Body of pancreas (tissue), 4 donors: ENCODE results near the gene ATP2C1. TPM values are rescaled to one million over a fixed set of nuclear protein-coding genes. Genes with fewer than 3 reads are reported as not detected.

Experiments used
- ATAC-seq: fragments of 150-250 bp; one replicate; pipeline ENCODE4 v1.9.1; 2016
- DNase-seq, 4 donors: peaks; one replicate each; pipeline ENCODE4 v3.0.0-alpha.2; 2019
- H3K27ac ChIP-seq, 4 donors: fragments of 200-600 bp; sonication (generic); 1 replicate in 3 of 4; 2 replicates in 1 of 4; pipeline versions ENCODE4 v1.5.1 to v1.6.1; 2016 to 2019; ENCODE audit warnings: mild to moderate bottlenecking in 1 of 4, mixed read lengths in 1 of 4, moderate library complexity in 1 of 4
- H3K27me3 ChIP-seq, 2 donors: fragments of 200-600 bp; sonication (generic); one replicate each; pipeline ENCODE4 v1.6.0; 2016; ENCODE audit warnings: mild to moderate bottlenecking in 1 of 2
- H3K36me3 ChIP-seq, 2 donors: fragments of 200-600 bp; sonication (generic); replicated peaks in 1 of 2; 2 replicates each; pipeline ENCODE4 v1.5.1; 2016; ENCODE audit warnings: low read depth in 2 of 2; ENCODE audit not compliant: insufficient read depth in 1 of 2
- H3K4me1 ChIP-seq: fragments of 200-600 bp; sonication (generic); one replicate; pipeline ENCODE4 v1.6.0; 2016
- H3K4me3 ChIP-seq, 2 donors: fragments of 200-600 bp; sonication (generic); 1 replicate in 1 of 2; 2 replicates in 1 of 2; pipeline ENCODE4 v1.5.1; 2016 to 2019
- H3K9me3 ChIP-seq, 3 donors: fragments of 200-600 bp; sonication (generic); 1 replicate in 2 of 3; 2 replicates in 1 of 3; pipeline ENCODE4 v1.5.1; 2016
- CTCF ChIP-seq, 7 experiments: fragments of 450-650 bp in 4 of 7; fragments of 200-600 bp in 3 of 7; sonication (generic) in 3 of 7; IDR thresholded peaks; one replicate each; pipeline ENCODE4 v1.5.1; 2016 to 2019; ENCODE audit warnings: antibody characterized with exemption in 7 of 7
- POLR2A ChIP-seq, 3 donors: fragments of 450-650 bp; IDR thresholded peaks; one replicate each; pipeline ENCODE4 v1.6.1; 2016; ENCODE audit warnings: antibody characterized with exemption in 3 of 3, mild to moderate bottlenecking in 2 of 3
- WGBS, 2 donors: methylation state at CpG; one replicate each; pipeline ENCODE4 v1.1.5; 2017; 5-methylcytosine and 5-hydroxymethylcytosine counted together
- intact Hi-C: fragments of 100-400 bp; cut with DNase I; formaldehyde crosslinking; loops from one replicate; pipeline ENCODE4 v1.15.1; 2023
- total RNA-seq, 2 donors: library from RNA; depleted of rRNA; stranded (reverse); fragments of >200 nt; gene quantifications; one replicate each; pipeline ENCODE4 v1.1.0, GENCODE V29; 2016

ATP2C1 gene
- total RNA-seq, 2 donors from 2014 or later: 36.3 to 47.5 TPM

GRCh38 chr3:130956281-130956680 lies 62.4 kb downstream of the ATP2C1 start:
- Histone ChIP-seq H3K4me1 (no peaks in the 10 kb centered on the region), H3K9me3 (no peaks in the 10 kb centered on the region), H3K36me3 (peaks cover 0 to 9% of the 10 kb centered on the region in 2 donors), H3K4me3 (no peak overlapping the region), H3K27ac (no peak overlapping the region), H3K27me3 (no peaks in the 10 kb centered on the region)
- intact Hi-C loops: no loop called here
- ATAC-seq: no peak
- DNase-seq: no peak
- 86 to 87% methylated on average over 1 of the region's 1 CpG for WGBS, 2 donors
- TF ChIP-seq CTCF (IDR thresholded peaks at IDR 0.05) (no peak), POLR2A (IDR thresholded peaks at IDR 0.05) (no peak)

- no peak for TF ChIP-seq CTCF (IDR thresholded peaks at IDR 0.05)
- no peak for TF ChIP-seq POLR2A (IDR thresholded peaks at IDR 0.05)
- no peaks in the 10 kb centered on the region for H3K4me1 ChIP-seq
- peaks cover 0 to 9% of the 10 kb centered on the region in 2 donors for H3K36me3 ChIP-seq
- no peak for ATAC-seq
- no peak for DNase-seq
- 76 to 81% methylated on average over 3 of the region's 3 CpGs for WGBS, 2 donors
- H3K4me3 ChIP-seq: no peak overlapping the region
- no peaks in the 10 kb centered on the region for H3K9me3 ChIP-seq
- no peak overlapping the region for H3K27ac ChIP-seq
- no peaks in the 10 kb centered on the region for H3K27me3 ChIP-seq
- intact Hi-C loops: no loop called here
Measured at GRCh38 chr3:130956721-130957120, 62.8 kb downstream of the ATP2C1 start.

GRCh38 chr3:130960139-130960795 lies 66.4 kb downstream of the ATP2C1 start:
- Histone ChIP-seq H3K27ac (no peak overlapping the region), H3K4me3 (no peak overlapping the region), H3K4me1 (no peaks in the 10 kb centered on the region), H3K36me3 (peaks cover 3 to 13% of the 10 kb centered on the region in 2 donors), H3K27me3 (no peaks in the 10 kb centered on the region), H3K9me3 (no peaks in the 10 kb centered on the region)
- 91 to 96% methylated on average over 5 of the region's 5 CpGs for WGBS, 2 donors
- ATAC-seq (no peak), DNase-seq (no peak)
- intact Hi-C loops: no loop called here
- TF ChIP-seq POLR2A (IDR thresholded peaks at IDR 0.05) (no peak), CTCF (IDR thresholded peaks at IDR 0.05) (no peak)

DNA sequence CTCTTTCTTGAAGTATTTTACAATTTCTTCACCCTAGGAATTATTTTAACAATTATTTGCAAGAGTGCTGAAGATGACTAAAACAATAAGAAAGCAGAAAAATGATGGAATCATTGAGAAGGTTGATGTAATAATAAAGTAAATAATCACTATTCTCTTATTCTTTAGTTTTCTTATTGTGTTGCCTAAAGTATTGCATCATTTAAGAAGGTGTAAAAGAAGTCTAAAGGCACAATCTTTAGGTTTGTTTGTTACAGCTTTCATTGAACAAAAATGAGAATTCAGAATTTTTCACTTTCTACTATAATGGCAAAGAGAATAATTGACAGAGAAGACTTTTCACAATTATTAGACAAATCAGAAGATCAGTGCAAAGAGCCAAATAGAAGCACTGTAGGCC lies 67.6 kb downstream of the ATP2C1 start:
- ATAC-seq (no peak), DNase-seq (no peak)
- intact Hi-C loops: no loop called here
- Histone ChIP-seq H3K36me3 (peaks cover 9 to 14% of the 10 kb centered on the region in 2 donors), H3K4me1 (no peaks in the 10 kb centered on the region), H3K27me3 (no peaks in the 10 kb centered on the region), H3K9me3 (no peaks in the 10 kb centered on the region), H3K4me3 (no peak overlapping the region), H3K27ac (no peak overlapping the region)
- TF ChIP-seq CTCF (IDR thresholded peaks at IDR 0.05): no peak
- no peak for TF ChIP-seq POLR2A (IDR thresholded peaks at IDR 0.05)

DNA sequence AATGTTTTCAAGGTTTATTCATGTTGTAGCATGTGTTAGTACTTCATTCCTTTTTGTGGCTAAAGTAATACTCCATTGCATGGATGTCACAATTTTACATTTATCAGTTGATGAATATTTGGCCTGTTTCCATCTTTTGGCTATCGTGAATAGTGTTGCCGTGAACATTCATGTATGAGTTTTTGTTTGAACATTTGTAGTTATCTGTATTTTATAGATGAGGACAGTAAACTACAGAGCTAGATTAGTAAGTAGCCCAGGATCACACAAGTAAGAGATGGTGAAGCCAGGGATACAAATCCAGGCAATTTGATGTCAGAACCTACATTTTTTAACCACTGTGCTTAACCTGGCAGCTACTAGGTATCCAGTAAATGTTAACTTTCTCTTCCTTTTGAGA lies 69.6 kb downstream of the ATP2C1 start:
- ATAC-seq (no peak), DNase-seq (no peak)
- peaks cover 9 to 14% of the 10 kb centered on the region in 2 donors for H3K36me3 ChIP-seq
- TF ChIP-seq CTCF (IDR thresholded peaks at IDR 0.05): no peak
- no peak for TF ChIP-seq POLR2A (IDR thresholded peaks at IDR 0.05)
- no peak overlapping the region for H3K27ac ChIP-seq
- H3K4me3 ChIP-seq: no peak overlapping the region
- intact Hi-C loops: no loop called here
- H3K27me3 ChIP-seq: no peaks in the 10 kb centered on the region
- no peaks in the 10 kb centered on the region for H3K4me1 ChIP-seq
- WGBS, 2 donors: 55 to 63% methylated on average over 2 of the region's 2 CpGs
- no peaks in the 10 kb centered on the region for H3K9me3 ChIP-seq
